Naive thymus-derived CD8-positive, alpha-beta T cell (primary cell): ENCODE data around the gene GABRR3. TPM values are rescaled to one million over a fixed set of nuclear protein-coding genes. Genes with fewer than 3 reads are reported as not detected.

ENCODE experiments used
- ATAC-seq, 2 donors: fragments of 150-1000 bp; cut with Tn5 transposase in 1 of 2; sonication (Bioruptor Pico), chemical (Tn5 transposase) in 1 of 2; 1 replicate in 1 of 2; 2 replicates in 1 of 2; pipeline ENCODE4 v1.10.0; 2021; ENCODE audit warnings: mild to moderate bottlenecking in 2 of 2, moderate library complexity in 2 of 2
- POLR2A ChIA-PET: fragments of 350-600 bp; sonication (Branson Sonifier 250); formaldehyde crosslinking; loops from one replicate; lab custom pipeline; 2021; ENCODE audit warnings: antibody characterized with exemption; lab: Charles Lee
- DNase-seq, 10 donors: peaks; one replicate each; pipeline versions ENCODE4 v3.0.0 to v3.0.0-alpha.2; 2020 to 2022
- H3K27ac Mint-ChIP-seq, 10 donors: one replicate each; pipeline ENCODE4 v1.8.0; 2020 to 2022; ENCODE audit warnings: mild to moderate bottlenecking in 10 of 10, mixed read lengths in 10 of 10, moderate library complexity in 4 of 10, inconsistent platforms in 1 of 10
- H3K27me3 Mint-ChIP-seq, 5 donors: one replicate each; pipeline ENCODE4 v1.8.0; 2021 to 2022; ENCODE audit warnings: mixed read lengths in 5 of 5
- H3K36me3 Mint-ChIP-seq, 3 donors: one replicate each; pipeline ENCODE4 v1.8.0; 2020 to 2022; ENCODE audit warnings: mixed read lengths in 3 of 3, mild to moderate bottlenecking in 2 of 3, inconsistent platforms in 1 of 3
- H3K4me1 Mint-ChIP-seq, 4 donors: one replicate each; pipeline ENCODE4 v1.8.0; 2021 to 2022; ENCODE audit warnings: mixed read lengths in 4 of 4
- H3K4me3 Mint-ChIP-seq, 10 donors: one replicate each; pipeline ENCODE4 v1.8.0; 2020 to 2022; ENCODE audit warnings: mild to moderate bottlenecking in 10 of 10, mixed read lengths in 10 of 10, moderate library complexity in 6 of 10, inconsistent platforms in 1 of 10
- H3K9me3 Mint-ChIP-seq, 9 donors: one replicate each; pipeline ENCODE4 v1.8.0; 2020 to 2022; ENCODE audit warnings: mixed read lengths in 9 of 9, mild to moderate bottlenecking in 3 of 9, inconsistent platforms in 1 of 9, moderate library complexity in 1 of 9
- polyA plus RNA-seq, 3 donors: library from polyadenylated mRNA; unstranded; fragments of 300-500 nt; fragmentation: Illumina TruSeq; gene quantifications; one replicate each; pipeline ENCODE4 v1.2.3, GENCODE V29; 2021
- total RNA-seq, 8 experiments: library from RNA in 2 of 8; stranded (reverse) in 2 of 8; gene quantifications; one replicate each; pipeline ENCODE4 v1.2.3 and lab custom pipeline; 2021 to 2026

GABRR3 gene
- total and polyA plus RNA-seq, 5 experiments from 2014 or later = not detected

DNA sequence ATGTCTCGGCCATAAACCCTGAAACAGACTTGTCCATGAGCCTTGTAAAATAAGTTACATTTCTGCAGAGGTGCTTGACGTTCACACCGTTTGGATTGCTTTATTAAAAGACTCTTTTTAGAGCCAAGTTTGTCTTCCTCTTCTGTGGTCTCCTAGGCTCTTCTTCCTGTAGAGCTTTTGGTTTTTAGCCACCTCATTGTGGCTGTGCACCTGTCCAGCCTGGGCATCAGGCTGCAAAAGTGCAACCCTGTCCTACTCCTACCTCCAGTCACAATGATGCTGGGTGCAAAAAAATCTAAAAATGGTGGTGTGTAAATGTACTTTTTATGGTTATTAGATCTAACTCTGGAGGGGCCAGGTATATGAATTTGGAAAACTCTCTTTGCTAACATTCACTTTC lies 60.1 kb downstream of the GABRR3 start:
- no peaks in the 10 kb centered on the region for H3K9me3 Mint-ChIP-seq
- peak overlapping the region in 1 of 10 donors; percentile 5 for H3K27ac Mint-ChIP-seq
- H3K36me3 Mint-ChIP-seq = no peaks in the 10 kb centered on the region
- DNase-seq (no peak), ATAC-seq (no peak)
- H3K4me1 Mint-ChIP-seq = peaks cover 12 to 36% (median 31%) of the 10 kb centered on the region in 4 donors
- H3K27me3 Mint-ChIP-seq = no peaks in the 10 kb centered on the region
- POLR2A ChIA-PET = no interaction called here
- H3K4me3 Mint-ChIP-seq = peak overlapping the region in 3 of 10 donors; percentile 23 to 55 (median 38)

DNA sequence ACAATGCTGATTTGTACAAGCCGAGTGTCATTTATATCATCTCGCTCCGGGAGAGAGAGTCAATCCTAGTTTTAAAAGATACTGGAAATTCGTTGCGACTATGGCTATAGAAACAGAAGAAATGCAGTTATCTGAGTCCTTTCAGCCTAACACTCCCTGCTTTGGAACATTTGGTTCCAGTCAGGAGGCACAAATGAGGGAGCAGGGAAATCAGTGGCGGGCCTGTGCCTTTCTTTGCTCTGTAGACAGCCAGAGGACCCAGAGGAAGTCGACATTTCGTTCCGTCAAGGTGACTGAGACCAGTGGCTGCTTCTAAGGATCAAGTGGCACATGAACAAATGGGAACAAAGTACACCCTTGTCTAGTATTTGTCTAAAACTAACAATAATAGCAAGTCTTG lies 62.1 kb downstream of the GABRR3 start:
- Mint-ChIP-seq H3K4me3 (peak overlapping the region; percentile 71 to 88 (median 75)), H3K9me3 (no peaks in the 10 kb centered on the region), H3K4me1 (peaks cover 24 to 56% (median 50%) of the 10 kb centered on the region in 4 donors), H3K36me3 (no peaks in the 10 kb centered on the region), H3K27me3 (no peaks in the 10 kb centered on the region), H3K27ac (peak overlapping the region; percentile 52 to 89 (median 84))
- no peak for ATAC-seq
- peak in 1 of 10 donors; percentile 3 for DNase-seq
- POLR2A ChIA-PET = no interaction called here

DNA sequence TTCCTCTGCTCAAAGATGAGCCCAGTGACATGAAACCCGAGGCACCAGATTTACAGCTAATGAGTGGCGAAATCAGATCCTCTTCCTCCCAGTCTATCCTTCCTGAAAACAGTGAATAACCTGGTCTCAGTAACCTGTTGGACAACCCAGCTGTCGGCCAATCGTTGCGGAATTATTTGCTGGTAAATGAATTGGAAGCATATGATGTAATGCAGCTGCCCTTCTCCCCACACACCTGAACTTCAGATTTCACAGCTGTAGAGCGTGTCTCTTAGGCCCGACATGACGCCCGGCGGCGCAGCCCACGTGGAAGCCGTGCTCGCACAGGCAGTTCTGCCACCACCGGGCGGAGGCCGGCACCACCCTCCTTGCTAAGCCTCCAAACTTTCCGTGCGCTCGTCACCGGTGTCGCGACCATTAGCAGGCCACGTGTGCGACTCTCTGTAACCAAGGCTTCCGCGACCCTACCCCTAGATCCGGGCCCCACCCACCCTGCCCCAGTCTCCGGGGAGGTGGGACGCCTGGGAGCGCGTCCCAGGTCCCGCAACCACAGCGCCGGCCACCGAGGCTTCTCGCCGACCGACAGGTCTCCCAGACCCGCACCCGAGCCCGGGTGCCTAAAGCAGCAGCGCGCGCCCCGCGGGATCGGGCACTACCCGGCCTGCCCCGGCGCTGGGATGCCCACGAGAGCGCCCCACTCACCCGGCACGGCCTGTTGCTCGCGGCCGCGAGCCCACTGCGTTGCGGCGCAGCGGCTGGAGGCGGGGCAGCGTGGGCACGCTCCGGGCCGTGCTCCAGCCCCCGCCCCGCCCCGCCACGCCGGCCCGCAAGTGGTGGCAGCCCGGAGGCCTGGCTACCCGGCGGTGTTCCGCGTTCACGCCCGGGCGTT lies 63.2 kb downstream of the GABRR3 start, which contains the start of gene RIOX2:
Gene RIOX2, minus strand, starts transcription at position 753 of the 889 bp plus-strand sequence. CDS start 4,838 bp downstream, outside the sequence.
- Mint-ChIP-seq H3K36me3 (peaks cover 0 to 7% (median 6%) of the 10 kb centered on the region in 3 donors), H3K27me3 (no peaks in the 10 kb centered on the region), H3K4me1 (peaks cover 27 to 67% (median 59%) of the 10 kb centered on the region in 4 donors), H3K9me3 (no peaks in the 10 kb centered on the region), H3K27ac (peak within 1 kb of the TSS; percentile 81 to 97 (median 94)), H3K4me3 (peak within 1 kb of the TSS; percentile 84 to 95 (median 92))
- POLR2A ChIA-PET = interaction anchor here (0.6 to 1.8 kb wide), 3 partner anchors 17 to 150 kb away, joined by 3 to 10 read pairs (median 4); partner anchors contain the start of gene CRYBG3
- DNase-seq (peak; percentile 59 to 87 (median 73)), ATAC-seq (peak; percentile 90 to 94)

DNA sequence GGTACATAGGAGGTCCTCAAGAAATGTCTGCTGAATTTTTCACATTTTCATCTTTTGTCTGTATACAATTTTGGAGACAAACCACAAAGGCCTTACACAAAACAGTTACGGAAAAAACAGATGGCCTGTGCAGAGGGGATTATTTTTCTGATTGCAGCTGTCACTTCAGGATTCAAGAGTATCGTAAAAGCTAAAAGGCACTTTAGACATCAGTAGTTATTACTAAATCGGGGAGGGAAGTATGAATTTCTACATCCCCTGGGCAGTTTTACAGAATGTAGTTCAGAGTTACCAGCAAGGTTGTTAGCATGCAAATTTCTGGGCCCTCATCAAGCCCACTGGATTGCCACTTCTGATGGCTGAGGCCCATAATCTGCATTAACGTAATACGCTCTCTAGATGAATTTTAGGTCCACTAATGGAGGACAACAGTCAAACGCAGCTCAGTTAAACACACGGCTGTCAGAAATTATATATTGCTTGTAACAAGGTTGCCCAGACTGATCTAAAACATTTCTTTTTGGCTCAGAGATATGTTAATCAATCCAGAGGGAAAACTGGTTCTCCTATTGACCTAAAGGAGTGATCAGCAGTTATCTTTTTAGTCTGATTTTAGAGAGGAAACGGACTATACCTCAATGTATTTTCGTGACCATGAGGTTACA lies 64.0 kb downstream of the GABRR3 start:
- no peaks in the 10 kb centered on the region for H3K9me3 Mint-ChIP-seq
- peak overlapping the region; percentile 71 to 97 (median 94) for H3K27ac Mint-ChIP-seq
- no peak for ATAC-seq
- H3K27me3 Mint-ChIP-seq = no peaks in the 10 kb centered on the region
- H3K4me3 Mint-ChIP-seq = peak overlapping the region; percentile 84 to 95 (median 92)
- no peak for DNase-seq
- POLR2A ChIA-PET = interaction anchor here (0.6 to 1.8 kb wide), 3 partner anchors 16 to 149 kb away, joined by 3 to 10 read pairs (median 4); partner anchors contain the start of gene CRYBG3
- peaks cover 27 to 72% (median 65%) of the 10 kb centered on the region in 4 donors for H3K4me1 Mint-ChIP-seq
- peaks cover 0 to 16% (median 6%) of the 10 kb centered on the region in 3 donors for H3K36me3 Mint-ChIP-seq

DNA sequence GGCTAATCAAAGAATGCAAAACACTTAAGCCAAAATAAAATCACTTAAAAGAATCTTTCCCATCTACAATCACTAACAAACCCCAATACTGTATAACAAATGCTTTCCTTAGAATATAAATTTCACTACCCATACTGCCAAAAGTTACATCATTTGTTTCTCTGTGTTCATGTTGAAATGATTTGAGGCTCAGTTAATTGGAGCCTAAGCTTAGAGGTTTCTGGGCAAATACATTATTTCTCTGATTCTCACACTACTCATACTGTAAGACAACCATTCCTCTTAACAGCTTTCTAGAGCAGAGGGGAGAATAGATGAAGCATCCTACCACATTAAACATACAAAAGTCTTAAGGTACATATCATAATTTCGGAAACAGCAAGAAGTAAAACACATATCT lies 65.0 kb downstream of the GABRR3 start:
- H3K36me3 Mint-ChIP-seq = peaks cover 0 to 25% (median 6%) of the 10 kb centered on the region in 3 donors
- POLR2A ChIA-PET = no interaction called here
- DNase-seq = no peak
- ATAC-seq = no peak
- no peaks in the 10 kb centered on the region for H3K27me3 Mint-ChIP-seq
- peaks cover 30 to 78% (median 72%) of the 10 kb centered on the region in 4 donors for H3K4me1 Mint-ChIP-seq
- H3K4me3 Mint-ChIP-seq = peak overlapping the region; percentile 84 to 95 (median 92)
- H3K9me3 Mint-ChIP-seq = no peaks in the 10 kb centered on the region
- H3K27ac Mint-ChIP-seq = peak overlapping the region in 8 of 10 donors; percentile 6 to 85 (median 31)

DNA sequence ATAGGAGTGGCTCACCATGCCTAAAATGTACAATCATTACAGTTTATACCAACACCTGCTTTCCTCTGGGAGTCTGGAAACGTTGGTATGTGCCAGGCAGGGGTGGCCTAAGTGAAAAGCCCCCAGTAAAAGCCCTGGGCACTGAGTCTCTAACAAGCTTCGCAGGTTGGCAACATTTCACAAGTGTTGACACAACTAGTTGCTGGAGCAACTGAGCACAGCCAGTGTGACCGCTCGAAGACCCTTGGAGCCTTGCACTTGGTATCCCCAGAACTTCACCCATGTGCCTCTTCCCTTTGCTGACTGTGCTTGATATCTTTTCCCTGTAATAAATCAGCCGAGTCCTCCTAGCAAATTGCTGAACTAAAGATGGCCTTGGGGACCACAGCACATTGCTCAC lies 65.6 kb downstream of the GABRR3 start:
- ATAC-seq (no peak), DNase-seq (no peak)
- Mint-ChIP-seq H3K27me3 (no peaks in the 10 kb centered on the region), H3K9me3 (no peaks in the 10 kb centered on the region), H3K4me1 (peaks cover 32 to 77% (median 74%) of the 10 kb centered on the region in 4 donors), H3K36me3 (peaks cover 0 to 31% (median 6%) of the 10 kb centered on the region in 3 donors), H3K4me3 (peak overlapping the region in 2 of 10 donors; percentile 22 to 95), H3K27ac (peak overlapping the region in 2 of 10 donors; percentile 16 to 61)
- POLR2A ChIA-PET = no interaction called here

DNA sequence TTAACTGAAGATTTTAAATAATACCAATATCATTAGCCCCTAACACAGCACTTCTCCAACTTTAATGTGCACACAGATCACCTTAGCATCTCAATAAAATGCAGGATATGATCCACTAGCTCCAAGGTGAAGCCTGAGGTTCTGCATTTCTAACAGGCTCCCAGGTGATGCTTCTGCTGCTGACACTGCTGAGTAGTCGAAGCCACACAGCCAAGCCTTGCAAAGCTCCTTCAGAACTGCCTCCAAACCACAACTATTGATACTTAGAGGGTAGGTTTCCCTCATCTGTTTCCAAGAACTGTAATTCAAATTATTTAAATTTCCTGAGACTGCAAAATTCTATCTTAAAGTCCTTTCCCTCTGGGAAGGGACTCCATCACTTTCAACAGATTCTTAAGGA lies 66.7 kb downstream of the GABRR3 start:
- POLR2A ChIA-PET = no interaction called here
- peak overlapping the region in 2 of 10 donors; percentile 9 to 29 for H3K4me3 Mint-ChIP-seq
- peaks cover 0 to 41% (median 6%) of the 10 kb centered on the region in 3 donors for H3K36me3 Mint-ChIP-seq
- no peak for DNase-seq
- no peaks in the 10 kb centered on the region for H3K27me3 Mint-ChIP-seq
- H3K9me3 Mint-ChIP-seq = no peaks in the 10 kb centered on the region
- H3K27ac Mint-ChIP-seq = peak overlapping the region in 2 of 10 donors; percentile 0 to 4
- ATAC-seq = no peak
- H3K4me1 Mint-ChIP-seq = peaks cover 39 to 86% (median 82%) of the 10 kb centered on the region in 4 donors

DNA sequence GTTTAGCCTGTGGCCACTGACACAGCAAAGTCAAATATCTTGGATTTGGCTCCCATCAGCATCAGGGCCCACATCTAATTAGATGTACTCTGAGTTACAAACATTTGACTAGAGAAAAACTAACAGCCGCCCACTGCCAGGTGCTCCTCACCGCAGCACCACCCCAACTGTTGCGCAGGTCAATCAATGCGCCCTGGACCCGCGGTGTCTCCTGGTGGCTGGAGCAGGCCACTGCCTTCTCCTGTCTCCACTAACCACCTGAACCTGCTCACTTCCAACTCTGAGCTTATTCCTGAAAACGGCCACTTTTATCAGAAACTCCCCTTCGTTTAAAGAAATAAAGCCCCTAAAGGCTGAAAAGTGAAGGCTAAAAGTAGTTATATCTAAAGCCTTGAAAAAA lies 67.1 kb downstream of the GABRR3 start:
- Mint-ChIP-seq H3K4me3 (peak overlapping the region in 3 of 10 donors; percentile 9 to 29 (median 14)), H3K27me3 (no peaks in the 10 kb centered on the region), H3K9me3 (no peaks in the 10 kb centered on the region), H3K36me3 (peaks cover 0 to 42% (median 6%) of the 10 kb centered on the region in 3 donors), H3K4me1 (peaks cover 39 to 84% (median 80%) of the 10 kb centered on the region in 4 donors), H3K27ac (peak overlapping the region in 2 of 10 donors; percentile 4 to 84)
- POLR2A ChIA-PET = no interaction called here
- no peak for DNase-seq
- no peak for ATAC-seq

DNA sequence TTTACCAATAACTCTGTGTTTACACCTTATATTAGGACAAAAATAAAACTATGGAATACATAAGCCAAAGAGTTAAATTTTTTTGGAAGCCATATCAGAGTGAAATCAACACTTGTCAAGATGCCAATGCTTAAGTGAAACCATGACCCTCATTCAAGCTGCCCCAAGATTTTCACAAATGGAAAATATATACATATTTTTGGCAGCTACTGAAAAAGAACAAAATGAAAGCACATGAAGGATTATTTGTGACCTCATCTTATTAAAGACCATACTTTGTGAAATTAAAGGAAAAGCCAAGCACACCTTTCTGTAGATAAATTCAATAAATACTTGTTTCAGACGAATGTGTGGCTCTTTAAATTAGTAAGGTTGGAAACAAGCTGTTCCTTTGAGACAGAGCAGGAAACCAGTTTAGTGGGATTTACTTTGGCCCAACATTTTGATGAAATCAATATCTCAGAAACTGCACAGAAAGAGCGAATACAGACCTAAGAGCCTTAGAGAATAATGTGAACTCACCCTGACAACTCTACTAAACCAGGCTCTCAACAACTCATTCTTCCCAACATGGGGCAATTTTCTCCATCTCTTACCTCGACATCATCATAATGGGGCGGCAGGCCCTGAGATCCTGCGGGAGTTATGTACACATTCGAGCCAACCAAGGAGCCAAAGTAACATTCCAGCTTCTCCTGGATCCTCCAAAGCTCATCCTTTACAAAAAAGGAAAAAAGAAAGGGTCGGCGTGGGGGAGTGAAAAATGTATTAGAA lies 73.9 kb downstream of the GABRR3 start:
- Mint-ChIP-seq H3K4me1 (peaks cover 24 to 41% (median 38%) of the 10 kb centered on the region in 4 donors), H3K27me3 (no peaks in the 10 kb centered on the region), H3K27ac (peak overlapping the region in 1 of 10 donors; percentile 82), H3K4me3 (no peak overlapping the region), H3K9me3 (no peaks in the 10 kb centered on the region), H3K36me3 (peaks cover 4 to 87% (median 27%) of the 10 kb centered on the region in 3 donors)
- POLR2A ChIA-PET = no interaction called here
- DNase-seq (no peak), ATAC-seq (no peak)

DNA sequence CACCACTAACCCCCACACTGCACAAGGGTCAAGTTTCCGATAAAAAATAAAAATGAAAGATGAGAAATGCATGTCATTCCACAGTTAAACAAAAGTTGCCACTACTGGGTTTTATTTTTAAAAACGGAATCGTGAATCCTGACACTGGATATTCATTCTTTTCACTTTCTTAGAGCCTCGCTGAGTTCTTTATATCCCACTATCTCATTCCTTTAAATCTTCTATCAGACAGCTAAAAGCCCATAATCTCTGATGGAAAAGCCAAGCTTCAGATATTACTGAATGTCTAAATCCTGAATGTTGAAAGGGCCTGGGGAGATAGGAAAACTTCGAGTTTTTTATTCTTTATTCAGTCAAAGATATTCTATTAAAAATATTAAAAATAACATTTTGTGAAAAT lies 74.6 kb downstream of the GABRR3 start:
- Mint-ChIP-seq H3K27me3 (no peaks in the 10 kb centered on the region), H3K36me3 (peaks cover 4 to 86% (median 28%) of the 10 kb centered on the region in 3 donors), H3K27ac (peak overlapping the region in 1 of 10 donors; percentile 35), H3K9me3 (no peaks in the 10 kb centered on the region), H3K4me3 (no peak overlapping the region), H3K4me1 (peaks cover 22 to 35% (median 32%) of the 10 kb centered on the region in 4 donors)
- ATAC-seq (no peak), DNase-seq (no peak)
- POLR2A ChIA-PET = no interaction called here

DNA sequence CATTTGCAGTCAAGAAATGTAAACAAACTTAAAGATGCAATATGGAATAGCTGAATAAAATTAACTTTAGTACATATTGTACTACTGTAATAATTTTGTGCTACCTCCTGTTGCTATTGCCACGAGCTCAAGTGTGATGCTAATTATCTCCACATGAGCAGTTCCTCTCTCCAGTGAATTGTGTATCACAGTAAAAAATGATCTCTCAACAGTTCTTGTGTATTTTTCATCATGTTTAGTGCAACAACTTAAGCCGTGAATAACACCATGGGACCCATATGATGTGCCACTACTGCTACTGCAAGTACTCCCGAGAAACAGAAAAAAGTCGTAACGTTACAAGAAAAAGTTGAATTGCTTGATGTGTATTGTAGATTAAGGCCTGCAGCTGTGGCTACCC lies 75.2 kb downstream of the GABRR3 start:
- no peak overlapping the region for H3K4me3 Mint-ChIP-seq
- H3K36me3 Mint-ChIP-seq = peaks cover 4 to 85% (median 31%) of the 10 kb centered on the region in 3 donors
- no peaks in the 10 kb centered on the region for H3K27me3 Mint-ChIP-seq
- H3K9me3 Mint-ChIP-seq = no peaks in the 10 kb centered on the region
- H3K4me1 Mint-ChIP-seq = peaks cover 20 to 31% (median 30%) of the 10 kb centered on the region in 4 donors
- no peak overlapping the region for H3K27ac Mint-ChIP-seq
- POLR2A ChIA-PET = no interaction called here
- no peak for ATAC-seq
- DNase-seq = no peak

DNA sequence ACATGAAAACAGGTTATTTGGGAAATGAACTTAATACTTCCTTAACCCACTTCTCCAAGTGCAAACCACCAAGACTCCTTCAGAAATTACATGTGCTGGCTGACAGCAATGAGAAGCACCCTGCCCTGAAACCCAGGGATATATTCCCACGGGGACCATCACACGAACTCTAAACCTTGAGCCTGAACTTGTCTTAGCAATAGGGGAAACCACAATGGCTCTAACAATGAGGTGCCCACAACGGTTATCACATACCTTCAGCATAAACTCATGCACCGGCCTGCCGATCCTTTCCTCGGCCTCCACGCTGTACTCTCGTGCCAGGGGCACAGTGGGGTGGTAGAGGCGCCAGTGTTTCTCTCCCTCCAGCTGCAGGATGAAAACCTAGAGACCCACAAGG lies 76.3 kb downstream of the GABRR3 start:
- ATAC-seq (no peak), DNase-seq (no peak)
- Mint-ChIP-seq H3K27me3 (no peaks in the 10 kb centered on the region), H3K36me3 (peaks cover 4 to 86% (median 35%) of the 10 kb centered on the region in 3 donors), H3K27ac (no peak overlapping the region), H3K9me3 (no peaks in the 10 kb centered on the region), H3K4me1 (peaks cover 14 to 26% (median 22%) of the 10 kb centered on the region in 4 donors), H3K4me3 (no peak overlapping the region)
- POLR2A ChIA-PET = no interaction called here
